Erythroblast (primary cell): Measurements from ENCODE around the gene IL12RB2.

ENCODE experiments used
- DNase-seq, 2 experiments: peaks; one replicate each; lab custom pipeline; 2025; lab: John Stamatoyannopoulos, UW
- GATA1 ChIP-seq: IDR thresholded peaks from 2 replicates; pipeline ENCODE4 v1.6.1; 2011; ENCODE audit warnings: low read depth, mild to moderate bottlenecking, control low read depth, low read length, moderate library complexity
- POLR2A ChIP-seq: IDR thresholded peaks from 2 replicates; pipeline ENCODE4 v1.6.1; 2011; ENCODE audit warnings: mild to moderate bottlenecking, low read length

The IL12RB2 gene

DNA sequence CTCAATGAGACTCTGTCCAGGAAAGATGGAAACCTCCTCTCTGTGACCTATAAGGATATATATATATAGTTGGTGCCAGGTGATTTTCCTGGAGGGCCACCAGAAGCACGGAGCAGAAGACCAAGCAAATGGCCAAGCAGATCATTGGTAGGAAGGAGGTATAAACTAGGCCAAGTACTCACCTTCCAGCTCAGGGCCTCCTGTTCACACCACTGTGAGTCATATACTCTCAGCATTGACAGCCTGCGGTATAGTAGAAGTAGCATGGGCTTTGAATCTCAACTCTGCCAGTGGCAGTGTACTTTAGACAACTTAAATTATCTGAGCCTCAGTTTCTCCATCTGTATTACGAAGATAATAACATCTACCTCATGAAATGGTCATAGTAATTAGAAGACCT, 15.4 kb downstream of the IL12RB2 start:
- no peak for TF ChIP-seq GATA1
- no peak for TF ChIP-seq POLR2A
- DNase-seq: no peak

DNA sequence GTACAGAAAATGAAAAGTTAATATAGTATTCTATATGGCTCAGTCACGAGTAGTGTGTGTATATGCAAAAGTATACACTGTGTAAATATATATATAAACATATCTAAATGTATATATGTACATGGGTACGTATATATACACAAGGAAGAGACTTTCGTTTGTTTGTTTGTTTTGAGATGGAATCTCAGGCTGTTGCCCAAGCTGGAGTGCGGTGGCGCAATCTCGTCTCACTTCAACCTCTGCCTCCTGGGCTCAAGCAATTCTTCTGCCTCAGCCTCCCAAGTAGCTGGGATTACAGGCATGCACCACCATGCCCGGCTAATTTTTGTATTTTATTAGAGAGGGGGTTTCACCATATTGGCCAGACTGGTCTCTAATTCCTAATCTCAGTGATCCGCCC, 16.4 kb downstream of the IL12RB2 start:
- no peak for TF ChIP-seq POLR2A
- TF ChIP-seq GATA1: no peak
- no peak for DNase-seq

DNA sequence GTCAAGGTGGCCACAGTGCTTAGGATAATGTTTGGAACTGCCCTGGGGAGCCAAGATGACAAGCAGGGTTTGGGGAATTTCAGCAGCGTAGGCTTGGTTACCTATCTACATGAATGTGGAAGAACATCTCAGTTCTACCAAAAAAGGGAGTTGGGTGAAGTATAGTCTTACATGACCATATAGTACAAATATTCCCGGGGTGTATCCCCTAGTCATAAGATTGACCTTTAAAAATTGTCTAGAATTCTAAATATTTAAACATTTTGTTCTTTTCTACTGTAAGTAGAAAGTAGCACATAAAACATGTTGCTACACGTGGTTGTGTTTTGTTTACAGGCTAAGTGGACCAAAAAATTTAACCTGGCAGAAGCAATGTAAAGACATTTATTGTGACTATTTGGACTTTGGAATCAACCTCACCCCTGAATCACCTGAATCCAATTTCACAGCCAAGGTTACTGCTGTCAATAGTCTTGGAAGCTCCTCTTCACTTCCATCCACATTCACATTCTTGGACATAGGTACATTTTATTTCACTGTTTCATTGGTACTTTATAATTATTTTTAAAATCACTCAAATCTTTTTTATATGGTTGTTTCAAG, 20.3 kb downstream of the IL12RB2 start:
- DNase-seq: no peak
- no peak for TF ChIP-seq GATA1
- TF ChIP-seq POLR2A: no peak

DNA sequence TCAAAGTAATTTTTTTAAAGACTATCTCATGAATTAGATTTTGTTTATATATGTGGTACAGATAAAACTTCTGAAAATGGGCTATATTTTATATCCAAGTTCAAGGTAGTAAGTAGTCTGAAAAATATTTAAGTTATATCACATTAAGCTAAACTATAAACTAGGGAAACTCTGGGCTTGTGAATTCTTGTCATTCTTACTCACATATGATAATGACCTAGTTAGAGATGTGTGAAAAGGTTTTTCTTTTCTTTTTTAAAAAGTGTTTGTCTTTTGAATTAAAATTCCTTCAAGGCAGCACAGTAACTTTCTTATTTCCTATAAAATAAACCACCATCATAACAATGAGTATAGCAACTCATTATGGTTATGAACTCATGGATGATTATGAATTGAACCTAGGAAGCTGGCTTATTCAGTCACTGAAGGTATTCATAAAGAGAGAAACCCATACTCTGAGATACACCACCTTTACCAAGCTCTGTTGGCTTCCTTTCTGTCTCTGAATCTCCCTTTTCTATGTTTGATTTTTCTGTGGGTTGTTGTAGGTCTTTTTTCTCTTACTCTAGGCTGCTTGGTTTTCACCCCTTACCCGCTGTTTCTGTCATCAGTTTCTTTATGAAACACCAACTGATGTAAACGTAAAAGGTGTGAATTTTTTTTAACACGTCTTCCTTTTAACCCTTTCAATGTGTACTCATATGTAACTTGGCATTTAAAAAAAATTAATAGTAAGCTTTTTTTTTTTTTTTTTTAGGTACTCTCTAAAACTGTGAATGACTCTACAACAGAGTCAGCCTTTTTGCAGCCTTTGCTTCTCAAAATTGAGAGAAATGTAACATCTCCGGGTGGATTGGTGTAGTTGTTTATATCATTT, 25.2 kb downstream of the IL12RB2 start:
- no peak for DNase-seq
- no peak for TF ChIP-seq POLR2A
- no peak for TF ChIP-seq GATA1

DNA sequence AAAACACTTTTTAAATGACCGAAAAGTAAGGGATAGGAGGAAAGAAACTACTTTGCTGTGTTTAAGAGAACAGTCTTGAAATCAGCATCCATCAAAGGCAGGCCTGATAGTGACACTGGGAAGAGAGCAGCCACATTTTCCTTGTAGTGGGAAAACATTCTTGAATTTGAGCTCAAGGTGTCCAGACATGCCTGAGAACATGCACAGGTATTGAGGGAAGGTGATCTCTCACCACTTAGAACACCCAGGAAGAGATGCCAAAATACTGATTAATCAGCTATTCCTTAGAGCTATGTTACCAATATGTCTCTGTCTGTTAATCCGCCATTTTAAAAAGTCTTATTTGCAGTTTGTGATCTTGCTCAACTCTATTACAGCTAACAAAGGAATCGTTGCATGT, 25.9 kb downstream of the IL12RB2 start:
- TF ChIP-seq GATA1 (no peak), POLR2A (no peak)

DNA sequence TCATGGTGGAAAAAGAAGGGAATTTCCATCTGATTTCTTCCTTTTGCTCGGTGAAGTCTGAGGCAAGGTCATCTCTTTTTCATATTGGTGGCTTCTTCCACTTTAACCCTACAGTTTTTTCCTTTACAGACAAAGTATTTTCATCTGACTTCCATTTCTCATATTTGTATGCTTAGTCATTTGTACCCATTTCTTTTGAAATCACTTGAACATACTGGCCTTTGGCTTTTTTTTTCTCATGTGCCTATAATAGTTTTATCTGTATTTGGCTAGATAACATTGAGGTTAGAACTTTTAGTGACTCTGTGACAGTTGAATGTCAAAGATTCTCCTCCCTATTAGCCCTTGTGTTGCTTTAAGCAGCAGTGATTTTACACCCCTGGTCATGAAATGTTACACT, 27.7 kb downstream of the IL12RB2 start:
- TF ChIP-seq POLR2A (no peak), GATA1 (no peak)
- no peak for DNase-seq

More for the DNA sequence above, 25.9 kb downstream of the IL12RB2 start:
- no peak for DNase-seq

DNA sequence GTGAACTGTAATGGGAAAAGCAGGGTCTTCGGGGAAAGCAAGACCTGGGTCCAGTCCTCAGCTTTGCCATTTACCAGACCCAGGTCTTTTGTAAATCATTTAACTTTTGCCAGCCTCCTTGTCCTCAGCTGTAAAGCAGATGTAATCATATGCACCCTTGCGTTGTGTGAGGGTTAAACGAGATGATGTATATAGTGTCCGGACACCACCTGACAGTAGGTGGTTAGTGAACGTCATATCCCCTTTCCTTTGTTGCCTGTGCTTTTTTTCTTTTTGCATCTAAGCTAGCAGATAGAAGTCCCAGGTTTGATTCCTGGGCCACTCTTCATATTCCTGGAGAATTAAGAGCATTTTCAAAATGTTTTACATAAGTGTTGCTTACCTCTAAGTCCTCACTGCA, 28.5 kb downstream of the IL12RB2 start:
- no peak for DNase-seq
- TF ChIP-seq POLR2A: no peak
- no peak for TF ChIP-seq GATA1

DNA sequence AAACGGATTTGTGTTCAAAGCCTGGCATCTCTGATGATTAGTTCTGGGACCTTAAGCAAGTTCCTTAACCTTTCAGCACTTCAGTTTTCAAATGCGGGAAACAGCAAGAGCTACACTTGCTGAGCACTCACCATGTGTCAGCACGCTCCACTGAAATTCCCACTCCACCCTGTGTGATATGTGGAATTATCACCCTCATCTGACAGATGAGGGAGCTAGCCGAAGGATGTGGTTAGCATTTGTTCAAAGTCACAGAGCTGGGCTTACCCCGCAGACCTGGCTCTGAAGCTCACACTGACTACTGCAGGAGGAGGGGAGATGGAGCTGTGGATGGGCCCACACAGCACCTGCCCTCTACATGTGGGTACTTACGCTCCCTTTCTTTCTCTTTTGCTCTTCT, 29.1 kb downstream of the IL12RB2 start:
- no peak for DNase-seq
- no peak for TF ChIP-seq POLR2A

DNA sequence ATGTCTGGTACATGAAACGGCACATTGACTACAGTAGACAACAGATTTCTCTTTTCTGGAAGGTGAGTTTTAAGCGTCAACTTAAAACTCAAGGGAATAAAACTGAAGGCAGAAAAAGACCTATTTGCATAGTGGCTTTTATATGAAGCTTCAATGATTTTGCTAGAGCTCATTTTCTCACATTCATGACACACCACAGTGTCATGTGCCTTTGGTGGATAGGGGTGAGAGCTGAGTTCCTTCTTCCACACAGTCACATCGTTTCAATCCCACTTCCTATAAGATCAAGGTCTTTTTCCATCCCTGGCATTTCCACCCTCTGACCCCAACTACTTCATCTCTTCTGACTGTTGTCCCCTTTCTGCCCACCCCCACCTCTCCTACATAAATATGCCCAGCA, 31.0 kb downstream of the IL12RB2 start:
- TF ChIP-seq POLR2A (no peak), GATA1 (no peak)
- DNase-seq: no peak

DNA sequence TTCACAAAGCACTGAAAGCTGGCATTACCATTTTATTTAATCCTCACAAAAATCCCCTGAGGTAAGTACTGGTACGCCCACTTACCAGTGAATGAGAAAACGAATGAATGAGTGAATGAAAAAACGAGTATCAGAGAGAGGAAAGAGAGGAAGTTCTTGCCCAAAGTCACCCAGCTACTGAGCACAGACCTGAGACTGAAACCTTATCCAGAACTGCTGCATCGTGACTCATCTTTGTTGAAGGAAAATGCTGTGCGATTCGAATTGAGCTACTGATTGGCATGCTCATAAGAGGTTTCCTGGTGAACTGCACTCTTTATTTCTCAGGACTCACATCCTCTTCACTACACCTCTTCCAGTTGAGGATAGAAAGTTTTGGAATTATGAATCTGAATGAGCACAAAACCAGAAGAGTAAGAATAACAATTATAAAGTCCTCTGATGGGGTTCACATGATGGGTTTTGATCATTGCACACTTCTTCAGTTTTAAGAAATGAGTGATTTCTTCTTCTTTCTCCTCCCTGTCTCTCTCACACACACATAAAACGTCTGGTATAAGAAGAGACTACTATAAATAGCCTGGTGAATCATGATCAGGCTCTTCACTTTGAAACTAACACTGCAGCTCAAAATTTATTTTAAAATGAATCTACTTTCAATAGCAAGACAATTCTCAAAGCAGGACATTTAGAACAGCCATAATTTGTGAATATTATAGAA, 32.1 kb downstream of the IL12RB2 start:
- no peak for DNase-seq
- TF ChIP-seq POLR2A: no peak

DNA sequence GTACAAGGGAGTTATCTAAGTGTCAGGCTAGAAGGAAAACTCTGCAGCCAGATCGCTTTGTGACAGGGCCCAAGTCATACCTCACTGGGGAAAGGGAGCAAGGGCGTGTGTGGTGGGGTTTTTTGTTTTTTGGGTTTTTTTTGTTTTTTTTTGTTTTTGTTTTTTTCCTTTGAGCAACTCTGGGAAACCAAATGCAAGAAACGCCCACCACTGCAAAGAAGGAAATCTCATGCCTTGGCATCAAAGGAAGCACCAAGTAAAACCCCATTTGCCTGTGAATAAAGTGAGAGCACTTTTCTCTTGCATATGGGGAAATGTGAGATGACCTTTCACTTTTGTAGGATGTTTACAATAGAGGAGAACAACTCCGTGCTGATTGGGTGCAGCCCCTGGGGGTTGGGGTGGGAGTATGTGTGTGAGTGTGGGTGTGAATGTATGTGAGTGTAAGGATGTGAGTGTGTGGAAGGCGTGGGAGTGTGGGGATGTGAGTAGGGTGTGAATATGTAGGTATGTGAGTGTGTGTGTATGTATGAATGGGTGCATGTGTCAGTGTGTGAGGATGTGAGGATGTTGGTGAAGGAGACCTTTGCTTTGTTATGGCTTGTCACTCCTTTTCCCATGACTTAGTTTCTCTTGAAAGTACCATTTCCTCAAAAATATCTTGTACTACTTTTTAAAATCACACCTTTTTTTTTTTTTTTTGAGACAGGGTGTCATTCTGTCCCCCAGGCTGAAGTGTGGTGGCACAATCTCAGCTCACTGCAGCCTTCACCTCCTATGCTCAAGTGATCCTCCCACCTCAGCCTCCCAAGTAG, 34.6 kb downstream of the IL12RB2 start:
- no peak for DNase-seq
- TF ChIP-seq GATA1 (no peak), POLR2A (no peak)

DNA sequence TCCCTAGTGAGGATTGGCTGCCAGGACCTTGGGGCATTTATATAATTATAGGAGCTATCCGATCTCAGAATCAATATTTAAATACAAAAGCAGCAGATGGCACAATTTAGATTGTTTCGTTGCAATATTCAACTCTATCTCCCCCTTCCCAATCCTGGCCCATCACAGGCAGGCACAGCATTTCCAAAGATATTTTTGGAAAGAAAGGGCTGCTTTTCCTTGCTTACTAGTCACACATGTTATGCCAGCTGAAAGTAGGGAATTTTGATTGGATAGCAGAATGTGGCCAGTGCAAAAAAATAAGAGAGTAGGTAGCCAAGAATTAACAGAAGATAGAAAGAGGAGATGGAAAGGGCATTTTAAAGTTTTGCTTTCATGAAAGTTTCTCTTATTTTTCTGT, 37.9 kb downstream of the IL12RB2 start:
- no peak for DNase-seq
- TF ChIP-seq GATA1 (no peak), POLR2A (no peak)

DNA sequence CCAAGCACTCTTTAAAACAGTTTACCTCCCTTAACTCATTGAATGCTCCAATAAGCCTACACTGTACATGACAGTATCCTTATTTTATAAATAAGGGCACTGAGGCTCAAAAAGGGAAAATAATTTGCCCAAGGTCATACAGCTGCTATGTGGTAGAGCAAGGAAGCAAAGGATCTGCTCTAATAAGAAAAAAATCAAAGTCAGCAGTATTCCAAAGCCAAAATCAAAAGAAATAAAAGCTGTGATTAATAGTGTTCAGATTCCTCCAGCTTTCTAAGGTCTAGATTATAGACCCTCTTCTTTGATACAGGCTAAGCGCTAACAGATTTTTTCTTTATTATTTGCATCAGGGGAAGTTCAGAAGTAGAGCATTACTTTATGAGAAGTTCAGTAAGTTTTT, 39.3 kb downstream of the IL12RB2 start:
- TF ChIP-seq POLR2A (no peak), GATA1 (no peak)
- no peak for DNase-seq
